PC-3 (cell line): Measurements from ENCODE around the gene MAN2C1. TPM values are rescaled to one million over a fixed set of nuclear protein-coding genes. Genes with fewer than 3 reads are reported as not detected.
"Not testable (repeated sequence)": the region's sequence is repeated elsewhere in the genome, so short reads cannot be mapped to it uniquely, and the experiment has no call there.

ENCODE experiments used
- ATAC-seq: fragments of 200-7000 bp; cut with Tn5 transposase; 2 replicates; pipeline ENCODE4 v1.9.1; 2020; ENCODE audit warnings: mild to moderate bottlenecking, moderate library complexity
- BruUV-seq: library from RNA; stranded (reverse); fragments of 400-500 nt; replicated peaks from 2 replicates; lab custom pipeline; 2021; lab: Mats Ljungman, UMichigan
- CTCF ChIA-PET: fragments of 300-600 bp; sonication (Branson Sonifier 250); formaldehyde crosslinking; loops from one replicate; lab custom pipeline; 2022; ENCODE audit warnings: antibody characterized with exemption; lab: Charles Lee
- POLR2A ChIA-PET: fragments of 300-600 bp; sonication (Branson Sonifier 250); formaldehyde crosslinking; loops from one replicate; lab custom pipeline; 2022; ENCODE audit warnings: antibody characterized with exemption; ENCODE audit not compliant: unreplicated experiment; lab: Charles Lee
- DNase-seq: peaks from one replicate; pipeline ENCODE4 v3.0.0-alpha.2; 2015
- H2AFZ ChIP-seq: fragments of 300-600 bp; sonication (generic); 2 replicates; pipeline ENCODE4 v1.6.0; 2016; ENCODE audit warnings: antibody characterized with exemption, low read length
- H3F3A ChIP-seq: fragments of 300-600 bp; sonication (generic); one replicate; pipeline ENCODE4 v1.6.0; 2017; ENCODE audit warnings: antibody characterized with exemption, low read length, control low read depth, mild to moderate bottlenecking; ENCODE audit not compliant: unreplicated experiment
- H3K27ac ChIP-seq: fragments of 300-600 bp; sonication (generic); 2 replicates; pipeline ENCODE4 v1.5.1; 2016; ENCODE audit warnings: mild to moderate bottlenecking, low read length
- H3K27me3 ChIP-seq: fragments of 300-600 bp; sonication (generic); 2 replicates; pipeline ENCODE4 v1.6.1; 2016; ENCODE audit warnings: low read length, mixed read lengths
- H3K36me3 ChIP-seq: fragments of 300-600 bp; sonication (generic); 2 replicates; pipeline ENCODE4 v1.6.1; 2016; ENCODE audit warnings: low read depth, mixed run types, low read length, mixed read lengths
- H3K4me1 ChIP-seq: fragments of 300-600 bp; sonication (generic); 2 replicates; pipeline ENCODE4 v1.5.1; 2016; ENCODE audit warnings: low read length; ENCODE audit not compliant: insufficient read depth
- H3K4me2 ChIP-seq: fragments of 300-600 bp; sonication (generic); 2 replicates; pipeline ENCODE4 v1.6.0; 2016; ENCODE audit warnings: low read length
- H3K4me3 ChIP-seq: fragments of 300-600 bp; sonication (generic); 2 replicates; pipeline ENCODE4 v1.5.1; 2016; ENCODE audit warnings: mild to moderate bottlenecking, low read length, mixed read lengths
- H3K79me2 ChIP-seq: fragments of 300-600 bp; sonication (generic); 2 replicates; pipeline ENCODE4 v1.6.1; 2017; ENCODE audit warnings: low read length, mixed read lengths
- H3K9ac ChIP-seq: fragments of 300-600 bp; sonication (generic); 2 replicates; pipeline ENCODE4 v1.6.0; 2016; ENCODE audit warnings: mild to moderate bottlenecking, low read length
- H3K9me2 ChIP-seq: fragments of 300-600 bp; sonication (generic); replicated peaks from 2 replicates; pipeline ENCODE4 v1.6.1; 2016; ENCODE audit warnings: mixed run types, low read length, mixed read lengths
- H3K9me3 ChIP-seq: fragments of 300-600 bp; sonication (generic); 2 replicates; pipeline ENCODE4 v1.6.1; 2016; ENCODE audit warnings: low read length, mixed read lengths
- H4K20me1 ChIP-seq: fragments of 300-600 bp; sonication (generic); 2 replicates; pipeline ENCODE4 v1.6.1; 2016; ENCODE audit warnings: low read length, mixed read lengths
- CTCF ChIP-seq: fragments of 300-600 bp; sonication (generic); conservative IDR thresholded peaks from 2 replicates; pipeline ENCODE4 v1.5.1; 2017; ENCODE audit warnings: antibody characterized with exemption, low read depth, mild to moderate bottlenecking, low read length
- EZH2 ChIP-seq: fragments of 300-600 bp; sonication (generic); IDR thresholded peaks from one replicate; pipeline ENCODE4 v1.6.1; 2017; ENCODE audit warnings: antibody characterized with exemption, mild to moderate bottlenecking, low read length; ENCODE audit not compliant: unreplicated experiment
- EZH2phosphoT487 ChIP-seq: fragments of 300-600 bp; sonication (generic); IDR thresholded peaks from 2 replicates; pipeline ENCODE4 v1.6.1; 2018; ENCODE audit warnings: mild to moderate bottlenecking, antibody characterized with exemption, low read length, borderline replicate concordance
- intact Hi-C: fragments of 100-400 bp; cut with micrococcal nuclease; formaldehyde crosslinking; loops from 2 replicates; pipeline ENCODE4 v1.9.0; 2023
- total RNA-seq: library from RNA; depleted of rRNA; stranded (reverse); fragments of >200 nt; gene quantifications from 2 replicates; pipeline ENCODE4 v1.2.3, GENCODE V29; 2014

Gene MAN2C1
- total RNA-seq, 1 experiment from 2014 or later: 126 TPM

DNA sequence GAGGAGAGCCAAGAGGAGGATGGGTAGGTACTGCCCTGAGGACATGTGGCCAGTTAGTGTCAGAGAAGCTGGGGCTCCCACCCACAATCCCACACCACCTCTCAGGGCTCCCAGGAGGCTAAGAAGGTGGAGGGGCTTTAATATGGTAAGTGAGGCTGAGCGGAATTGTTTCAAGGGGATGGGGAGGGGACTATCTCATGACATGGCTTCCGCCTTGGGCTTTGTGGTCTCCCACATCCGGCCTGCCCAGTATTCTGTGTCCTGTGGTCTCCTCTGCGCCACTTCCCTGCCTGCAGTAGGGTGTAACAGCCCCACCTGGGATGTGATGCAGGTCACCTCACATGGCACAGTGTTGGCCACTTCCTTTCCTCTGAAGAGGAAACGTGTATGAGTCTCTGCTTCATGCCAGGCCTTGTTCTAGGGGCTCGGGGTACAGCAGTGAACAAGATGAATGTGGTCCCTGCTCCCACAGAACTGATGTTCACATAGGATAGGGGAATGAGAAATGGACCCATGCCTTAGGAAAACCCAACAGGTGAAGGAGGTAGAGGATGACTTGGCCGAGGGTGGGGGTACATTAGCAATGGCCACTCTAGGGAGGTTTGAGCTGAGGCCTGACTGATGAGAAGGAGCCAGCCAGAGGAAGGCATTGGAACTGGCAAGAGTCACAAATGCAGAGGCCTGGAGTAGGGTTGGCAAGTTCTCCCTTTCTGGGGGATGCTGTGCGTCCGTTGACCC lies 18.4 kb downstream of the MAN2C1 start:
- Histone ChIP-seq H3K79me2 (no peaks in the 10 kb centered on the region), H3K27me3 (no peaks in the 10 kb centered on the region), H3K9me3 (no peaks in the 10 kb centered on the region), H3K36me3 (no peaks in the 10 kb centered on the region), H3K4me1 (no peaks in the 10 kb centered on the region; the same call in 1 of the 2 replicates), H3K4me3 (no peak overlapping the region), H2AFZ (no peak overlapping the region), H3K4me2 (no peak overlapping the region), H3K9ac (no peak overlapping the region), H3K27ac (no peak overlapping the region), H3K9me2 (no peaks in the 10 kb centered on the region), H3F3A (no peaks in the 10 kb centered on the region), H4K20me1 (no peaks in the 10 kb centered on the region)
- intact Hi-C loops: no loop called here
- BruUV-seq: no TSS peak
- CTCF ChIA-PET: no interaction called here
- no peak for ATAC-seq
- POLR2A ChIA-PET: no interaction called here
- no peak for TF ChIP-seq EZH2phosphoT487
- no peak for TF ChIP-seq CTCF
- no peak for TF ChIP-seq EZH2
- no peak for DNase-seq

GRCh38 chr15:75349351-75349669 lies 19.1 kb downstream of the MAN2C1 start:
- H3K27ac ChIP-seq, H2AFZ ChIP-seq, intact Hi-C loops, H3K79me2 ChIP-seq, CTCF ChIA-PET, ATAC-seq, POLR2A ChIA-PET, DNase-seq, H3K4me2 ChIP-seq, H3K36me3 ChIP-seq, H3K4me3 ChIP-seq, H4K20me1 ChIP-seq, H3F3A ChIP-seq, H3K9me3 ChIP-seq, H3K4me1 ChIP-seq, H3K9ac ChIP-seq, H3K9me2 ChIP-seq, BruUV-seq, H3K27me3 ChIP-seq: not testable (repeated sequence)

DNA sequence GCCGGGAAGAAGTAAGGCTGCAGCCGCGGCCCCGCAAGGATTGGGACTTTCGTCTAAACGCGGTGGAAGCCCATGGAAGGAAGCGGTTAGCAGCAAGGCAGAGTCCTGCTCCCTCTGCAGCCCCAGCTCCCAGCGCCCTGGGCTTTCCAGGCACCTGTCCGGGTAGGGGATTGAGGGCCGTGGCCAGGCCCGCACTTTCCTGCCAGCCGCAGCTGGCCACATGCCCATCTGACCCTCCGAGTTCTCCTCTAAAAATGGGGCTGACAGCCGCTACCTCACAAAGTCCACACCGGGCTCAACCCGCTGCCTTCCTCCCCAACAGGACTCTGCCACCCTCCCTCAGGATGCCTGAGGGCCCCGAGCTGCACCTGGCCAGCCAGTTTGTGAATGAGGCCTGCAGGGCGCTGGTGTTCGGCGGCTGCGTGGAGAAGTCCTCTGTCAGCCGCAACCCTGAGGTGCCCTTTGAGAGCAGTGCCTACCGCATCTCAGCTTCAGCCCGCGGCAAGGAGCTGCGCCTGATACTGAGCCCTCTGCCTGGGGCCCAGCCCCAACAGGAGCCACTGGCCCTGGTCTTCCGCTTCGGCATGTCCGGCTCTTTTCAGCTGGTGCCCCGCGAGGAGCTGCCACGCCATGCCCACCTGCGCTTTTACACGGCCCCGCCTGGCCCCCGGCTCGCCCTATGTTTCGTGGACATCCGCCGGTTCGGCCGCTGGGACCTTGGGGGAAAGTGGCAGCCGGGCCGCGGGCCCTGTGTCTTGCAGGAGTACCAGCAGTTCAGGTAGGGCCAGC lies 19.7 kb downstream of the MAN2C1 start:
- no peak for TF ChIP-seq EZH2
- no peak for TF ChIP-seq CTCF
- no peak for TF ChIP-seq EZH2phosphoT487
- Histone ChIP-seq H3K4me1 (no peaks in the 10 kb centered on the region; the same call in 1 of the 2 replicates), H3K36me3 (no peaks in the 10 kb centered on the region), H3K9me3 (no peaks in the 10 kb centered on the region), H2AFZ (peak overlapping the region; percentile 88; the same call in 1 of the 2 replicates), H3K27me3 (no peaks in the 10 kb centered on the region), H3K4me3 (peak overlapping the region; percentile 77), H3K4me2 (peak overlapping the region; percentile 93), H4K20me1 (no peaks in the 10 kb centered on the region), H3K27ac (no peak overlapping the region), H3K79me2 (no peaks in the 10 kb centered on the region), H3K9me2 (no peaks in the 10 kb centered on the region), H3F3A (no peaks in the 10 kb centered on the region), H3K9ac (peak overlapping the region; percentile 34; the same call in 1 of the 2 replicates)
- peak; percentile 25 for ATAC-seq
- intact Hi-C loops: no loop called here
- POLR2A ChIA-PET: no interaction called here
- BruUV-seq: no TSS peak
- CTCF ChIA-PET: no interaction called here
- DNase-seq: no peak
